ENCODE results near the gene ADAMTS2. TPM values are rescaled to one million over a fixed set of nuclear protein-coding genes. Genes with fewer than 3 reads are reported as not detected.

Gene ADAMTS2
- total RNA-seq, 1 experiment from 2014 or later: not detected

DNA sequence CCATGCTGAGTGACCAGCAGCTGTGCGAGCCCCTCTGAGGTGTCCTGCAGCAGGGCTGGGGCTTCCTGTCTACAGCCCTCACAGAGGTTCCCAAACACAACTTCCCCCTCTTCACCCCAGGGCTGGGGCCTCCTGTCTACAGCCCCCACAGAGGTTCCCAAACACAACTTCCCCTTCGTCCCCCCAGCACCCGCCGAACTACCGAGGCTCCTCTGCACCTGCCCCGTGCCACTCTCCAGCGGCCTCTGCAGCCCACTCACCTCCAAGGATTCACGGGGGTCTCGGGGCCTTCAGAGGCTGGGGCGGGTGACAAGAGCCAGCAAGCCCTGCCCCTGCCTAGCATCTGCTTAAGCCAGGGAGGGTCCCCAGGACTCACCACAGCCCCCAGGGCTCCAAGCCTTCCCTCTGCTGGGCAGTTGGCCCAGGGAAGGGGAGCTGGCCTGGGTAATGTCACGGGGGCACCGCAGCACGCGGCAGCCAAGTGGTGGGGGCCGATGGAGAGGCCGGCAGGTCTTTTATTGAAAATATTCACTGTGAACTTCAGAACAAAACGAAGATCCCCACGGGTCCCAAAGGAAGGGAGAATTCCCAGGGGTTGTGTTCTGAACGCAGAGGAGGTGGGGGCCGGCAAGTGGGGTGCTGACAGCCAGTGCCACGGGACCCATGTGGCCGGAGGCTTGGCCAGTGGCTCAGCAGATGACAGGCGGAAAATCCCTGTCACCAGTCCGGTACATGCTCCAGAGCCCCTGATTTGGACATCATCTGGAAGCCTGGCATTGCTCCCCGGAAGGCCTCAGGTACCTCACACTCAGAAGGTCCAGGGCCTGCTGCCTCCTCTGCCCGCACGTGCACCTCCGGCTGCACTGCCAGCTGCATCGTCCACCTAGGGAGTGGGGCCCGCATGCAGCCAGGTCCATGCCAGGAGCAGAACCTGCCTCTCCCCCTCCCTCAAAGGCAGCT lies 125.3 kb downstream of the ADAMTS2 start:
- CTCF ChIA-PET: no interaction called here
- no peak overlapping the region for H3K4me2 ChIP-seq (ENCODE audit: low read length)
- H3K79me2 ChIP-seq (ENCODE audit: low read length): no peaks in the 10 kb centered on the region
- H3K9me2 ChIP-seq (replicated peaks; ENCODE audit: low read length): no peaks in the 10 kb centered on the region
- peaks cover 1% of the 10 kb centered on the region; the same call in 1 of the 2 replicates for H3K27me3 ChIP-seq (ENCODE audit: low read length)
- H4K20me1 ChIP-seq (ENCODE audit: low read length): no peaks in the 10 kb centered on the region
- no peaks in the 10 kb centered on the region for H3K36me3 ChIP-seq (ENCODE audit: low read depth, low read length)
- no peak for ATAC-seq
- no peak overlapping the region for H3K4me3 ChIP-seq (ENCODE audit: low read length)
- H3F3A ChIP-seq (ENCODE audit: low read length, unreplicated experiment): no peaks in the 10 kb centered on the region
- H2AFZ ChIP-seq (ENCODE audit: low read length): no peak overlapping the region
- H3K9ac ChIP-seq (ENCODE audit: low read length): no peak overlapping the region
- H3K9me3 ChIP-seq (ENCODE audit: low read length): no peaks in the 10 kb centered on the region
- intact Hi-C loops (cut with micrococcal nuclease): no loop called here
- no peaks in the 10 kb centered on the region for H3K4me1 ChIP-seq (ENCODE audit: insufficient read depth, low read length)
- BruUV-seq (replicated peaks): no TSS peak
- TF ChIP-seq, protein P1, sequence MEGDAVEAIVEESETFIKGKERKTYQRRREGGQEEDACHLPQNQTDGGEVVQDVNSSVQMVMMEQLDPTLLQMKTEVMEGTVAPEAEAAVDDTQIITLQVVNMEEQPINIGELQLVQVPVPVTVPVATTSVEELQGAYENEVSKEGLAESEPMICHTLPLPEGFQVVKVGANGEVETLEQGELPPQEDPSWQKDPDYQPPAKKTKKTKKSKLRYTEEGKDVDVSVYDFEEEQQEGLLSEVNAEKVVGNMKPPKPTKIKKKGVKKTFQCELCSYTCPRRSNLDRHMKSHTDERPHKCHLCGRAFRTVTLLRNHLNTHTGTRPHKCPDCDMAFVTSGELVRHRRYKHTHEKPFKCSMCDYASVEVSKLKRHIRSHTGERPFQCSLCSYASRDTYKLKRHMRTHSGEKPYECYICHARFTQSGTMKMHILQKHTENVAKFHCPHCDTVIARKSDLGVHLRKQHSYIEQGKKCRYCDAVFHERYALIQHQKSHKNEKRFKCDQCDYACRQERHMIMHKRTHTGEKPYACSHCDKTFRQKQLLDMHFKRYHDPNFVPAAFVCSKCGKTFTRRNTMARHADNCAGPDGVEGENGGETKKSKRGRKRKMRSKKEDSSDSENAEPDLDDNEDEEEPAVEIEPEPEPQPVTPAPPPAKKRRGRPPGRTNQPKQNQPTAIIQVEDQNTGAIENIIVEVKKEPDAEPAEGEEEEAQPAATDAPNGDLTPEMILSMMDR (conservative IDR thresholded peaks at IDR 0.05; ENCODE audit: low read depth, low read length): no peak
- H3K27ac ChIP-seq (ENCODE audit: low read length): no peak overlapping the region
- POLR2A ChIA-PET (ENCODE audit: unreplicated experiment): no interaction called here
- no peak for DNase-seq

DNA sequence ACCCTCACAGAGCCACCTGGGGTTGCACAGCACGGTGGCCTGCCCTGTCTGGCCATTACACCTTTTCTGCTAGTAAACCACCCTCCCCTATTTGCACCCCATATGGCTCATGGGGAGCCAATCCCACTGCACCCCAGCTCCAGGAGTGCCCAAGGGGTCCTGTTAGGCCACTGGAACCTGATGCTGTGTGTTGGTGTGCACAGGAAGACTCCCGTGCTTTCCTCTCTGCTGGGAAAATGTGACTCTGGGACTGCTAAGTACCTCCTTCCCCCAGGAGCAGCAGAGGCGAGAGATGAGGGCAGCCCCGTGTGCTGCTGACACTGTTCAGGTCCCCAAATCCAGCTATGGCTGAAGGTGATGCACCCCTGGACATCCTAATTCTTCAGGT lies 126.3 kb downstream of the ADAMTS2 start:
- no peak overlapping the region for H3K4me3 ChIP-seq (ENCODE audit: low read length)
- H3K27me3 ChIP-seq (ENCODE audit: low read length): no peaks in the 10 kb centered on the region; the same call in 1 of the 2 replicates
- no peak overlapping the region for H3K27ac ChIP-seq (ENCODE audit: low read length)
- no peaks in the 10 kb centered on the region for H4K20me1 ChIP-seq (ENCODE audit: low read length)
- no peak overlapping the region for H3K4me2 ChIP-seq (ENCODE audit: low read length)
- no TSS peak for BruUV-seq (replicated peaks)
- H3K9me2 ChIP-seq (replicated peaks; ENCODE audit: low read length): no peaks in the 10 kb centered on the region
- no peak overlapping the region for H2AFZ ChIP-seq (ENCODE audit: low read length)
- H3F3A ChIP-seq (ENCODE audit: low read length, unreplicated experiment): no peaks in the 10 kb centered on the region
- TF ChIP-seq, protein P1 (conservative IDR thresholded peaks at IDR 0.05; ENCODE audit: low read depth, low read length): no peak
- no peak for TF ChIP-seq EZH2phosphoT487 (IDR thresholded peaks at IDR 0.05; ENCODE audit: borderline replicate concordance, low read length)
- TF ChIP-seq EZH2 (IDR thresholded peaks at IDR 0.05; ENCODE audit: low read length, unreplicated experiment): no peak
- no peak for ATAC-seq
- intact Hi-C loops (cut with micrococcal nuclease): no loop called here
- H3K9me3 ChIP-seq (ENCODE audit: low read length): no peaks in the 10 kb centered on the region
- DNase-seq: no peak
- POLR2A ChIA-PET (ENCODE audit: unreplicated experiment): no interaction called here
- H3K4me1 ChIP-seq (ENCODE audit: insufficient read depth, low read length): no peaks in the 10 kb centered on the region
- CTCF ChIA-PET: no interaction called here
- H3K79me2 ChIP-seq (ENCODE audit: low read length): no peaks in the 10 kb centered on the region
- no peak overlapping the region for H3K9ac ChIP-seq (ENCODE audit: low read length)
- H3K36me3 ChIP-seq (ENCODE audit: low read depth, low read length): no peaks in the 10 kb centered on the region
